HepG2 (cell line): ENCODE data around the gene CHST4. TPM values are rescaled to one million over a fixed set of nuclear protein-coding genes. Genes with fewer than 3 reads are reported as not detected.
A peak's percentile ranks its signal among the peaks of the same experiment; 100 is the strongest.

ENCODE experiments used
- AKAP8 ChIP-seq: sonication (generic); formaldehyde crosslinking; IDR thresholded peaks from 2 replicates; pipeline ENCODE4 v1.5.1; 2020; ENCODE audit warnings: mild to moderate bottlenecking, missing genetic modification reagents
- GABPA ChIP-seq, 2 experiments: IDR thresholded peaks; 2 replicates each; pipeline ENCODE4 v1.6.1; 2011 to 2016; ENCODE audit warnings: low read depth in 2 of 2, low read length in 1 of 2, missing biosample characterization in 1 of 2, missing genetic modification characterization in 1 of 2
- HNF4G ChIP-seq, 2 experiments: sonication (generic) in 1 of 2; formaldehyde crosslinking in 1 of 2; IDR thresholded peaks; 2 replicates each; pipeline versions ENCODE4 v1.4.0 to v1.6.1; 2011 to 2020; ENCODE audit warnings: borderline replicate concordance in 2 of 2, low read depth in 2 of 2, mild to moderate bottlenecking in 2 of 2, low read length in 1 of 2, missing genetic modification reagents in 1 of 2, moderate library complexity in 1 of 2
- NAIF1 ChIP-seq: sonication (generic); formaldehyde crosslinking; IDR thresholded peaks from 2 replicates; pipeline ENCODE4 v1.5.0; 2020; ENCODE audit warnings: mild to moderate bottlenecking, missing genetic modification reagents, borderline replicate concordance
- PCBP2 ChIP-seq: fragments of 200-400 bp; formaldehyde crosslinking; optimal IDR thresholded peaks from 2 replicates; pipeline ENCODE3; 2018; ENCODE audit warnings: low read length, low read depth; ENCODE audit not compliant: poor library complexity, severe bottlenecking
- SIX1 ChIP-seq: sonication (generic); formaldehyde crosslinking; IDR thresholded peaks from 2 replicates; pipeline ENCODE4 v1.4.0; 2020; ENCODE audit warnings: missing genetic modification reagents, borderline replicate concordance
- SMYD3 ChIP-seq: sonication (generic); formaldehyde crosslinking; IDR thresholded peaks from 2 replicates; pipeline ENCODE4 v1.8.1; 2023; ENCODE audit warnings: mild to moderate bottlenecking, missing genetic modification reagents
- SNAPC4 ChIP-seq: sonication (generic); formaldehyde crosslinking; IDR thresholded peaks from 2 replicates; pipeline ENCODE4 v1.4.0; 2020; ENCODE audit warnings: mild to moderate bottlenecking, missing genetic modification reagents
- SP1 ChIP-seq, 2 experiments: fragments of 450-650 bp in 1 of 2; sonication (generic) in 1 of 2; formaldehyde crosslinking in 1 of 2; IDR thresholded peaks; 2 replicates each; pipeline versions ENCODE4 v1.4.0 to v1.6.1; 2016 to 2020; ENCODE audit warnings: missing genetic modification reagents in 1 of 2
- TOPORS ChIP-seq: sonication (generic); formaldehyde crosslinking; IDR thresholded peaks from 2 replicates; pipeline ENCODE4 v1.8.0; 2023; ENCODE audit warnings: mild to moderate bottlenecking, missing genetic modification reagents
- YEATS4 ChIP-seq: sonication (generic); formaldehyde crosslinking; IDR thresholded peaks from 2 replicates; pipeline ENCODE4 v1.4.0; 2020; ENCODE audit warnings: missing genetic modification reagents, borderline replicate concordance
- ZIK1 ChIP-seq: sonication (generic); formaldehyde crosslinking; IDR thresholded peaks from 2 replicates; pipeline ENCODE4 v1.5.0; 2020; ENCODE audit warnings: mild to moderate bottlenecking, low read depth, missing genetic modification reagents, borderline replicate concordance
- ZNF160 ChIP-seq: sonication (generic); formaldehyde crosslinking; IDR thresholded peaks from 2 replicates; pipeline ENCODE4 v1.8.0; 2022; ENCODE audit warnings: mild to moderate bottlenecking, inconsistent platforms, missing genetic modification reagents
- ZNF572 ChIP-seq: sonication (generic); formaldehyde crosslinking; IDR thresholded peaks from 2 replicates; pipeline ENCODE4 v1.5.1; 2020; ENCODE audit warnings: mild to moderate bottlenecking, missing genetic modification reagents
- ZNF709 ChIP-seq: sonication (generic); formaldehyde crosslinking; IDR thresholded peaks from 2 replicates; pipeline ENCODE4 v1.5.0; 2020; ENCODE audit warnings: mild to moderate bottlenecking, missing genetic modification reagents
- ZNF879 ChIP-seq: sonication (generic); formaldehyde crosslinking; IDR thresholded peaks from 2 replicates; pipeline ENCODE4 v1.8.1; 2023; ENCODE audit warnings: missing genetic modification reagents
- ZSCAN20 ChIP-seq: sonication (generic); formaldehyde crosslinking; IDR thresholded peaks from 2 replicates; pipeline ENCODE4 v1.4.0; 2020; ENCODE audit warnings: missing genetic modification reagents, mild to moderate bottlenecking, borderline replicate concordance
- polyA plus RNA-seq, 8 experiments: library from polyadenylated mRNA; depleted of rRNA in 3 of 8; stranded (reverse) in 7 of 8; unstranded in 1 of 8; fragments of >200 nt; fragmentation: Illumina TruSeq in 4 of 8; extraction: Trizol in 4 of 8; gene quantifications; 2 replicates each; pipeline versions ENCODE4 v1.2.1 to v1.2.3, GENCODE V29; 2011 to 2016; ENCODE audit warnings: low read depth in 4 of 8, missing spikeins in 1 of 8, mixed read lengths in 1 of 8; ENCODE audit not compliant: insufficient read depth in 1 of 8
- total RNA-seq, 5 experiments: library from RNA; depleted of rRNA; stranded (reverse); fragments of >200 nt; fragmentation: Illumina TruSeq; extraction: Trizol; gene quantifications; 2 replicates each; pipeline ENCODE4 v1.2.3, GENCODE V29; 2016; ENCODE audit warnings: low read depth in 1 of 5
- TF ChIP-seq, protein P1 (sequence below): sonication (generic); formaldehyde crosslinking; IDR thresholded peaks from 2 replicates; pipeline ENCODE4 v1.4.0; 2020; ENCODE audit warnings: missing genetic modification reagents, borderline replicate concordance

Gene CHST4
- total and polyA plus RNA-seq, 2 of the 13 experiments (the other 11 are each of a cell fraction or from before 2014, with no cell fraction given): not detected

DNA sequence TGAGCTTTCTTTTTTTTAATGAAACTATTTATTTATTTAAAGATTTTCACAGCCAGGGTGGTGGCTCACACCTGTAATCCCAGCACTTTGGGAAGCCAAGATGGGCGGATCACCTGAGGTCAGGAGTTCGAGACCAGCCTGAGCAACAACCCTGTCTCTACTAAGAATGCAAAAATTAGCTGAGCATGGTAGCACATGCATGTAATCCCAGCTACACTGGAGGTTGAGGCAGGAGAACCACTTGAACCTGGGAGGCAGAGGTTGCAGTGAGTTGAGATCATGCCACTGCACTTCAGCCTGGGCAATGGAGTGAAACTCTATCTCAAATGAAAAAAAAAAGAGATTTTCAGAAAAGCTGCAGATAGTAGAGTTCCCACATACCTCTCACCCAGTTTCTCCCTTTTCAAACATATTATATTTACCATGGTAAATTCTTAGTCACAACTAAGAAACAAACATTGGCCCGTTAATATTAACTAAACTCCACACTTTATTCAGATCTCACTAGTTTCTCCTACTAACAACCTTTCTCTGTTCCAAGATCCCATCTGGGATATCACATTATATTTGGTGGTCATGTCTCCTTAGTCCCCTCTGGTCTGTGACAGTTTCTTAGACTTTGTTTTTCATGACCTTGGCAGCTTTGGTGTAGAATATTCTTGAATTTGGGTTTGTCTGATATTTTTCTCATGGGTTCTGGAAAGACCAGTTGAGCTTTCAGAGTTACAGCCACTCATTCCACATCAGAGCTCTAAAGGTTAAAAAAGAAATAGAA is 58.5 kb downstream of the CHST4 start (continued):
- TF ChIP-seq SMYD3 (CRISPR knock-in tag) (no peak), TOPORS (0 out of 2 replicates have a peak, but pooled peaks have one; percentile 68), SP1 (IDR thresholded peaks at IDR 0.05) (no peak), SP1 (CRISPR knock-in tag; IDR thresholded peaks at IDR 0.05) (no peak), SNAPC4 (CRISPR knock-in tag) (no peak), ZNF879 (CRISPR knock-in tag) (no peak), ZNF709 (CRISPR knock-in tag) (no peak), GABPA (IDR thresholded peaks at IDR 0.05; ENCODE audit: low read depth, low read length) (no peak), GABPA (CRISPR knock-in tag; IDR thresholded peaks at IDR 0.05; ENCODE audit: low read depth) (no peak), ZIK1 (no peak), AKAP8 (CRISPR knock-in tag) (no peak), NAIF1 (no peak), ZNF572 (CRISPR knock-in tag) (no peak), HNF4G (IDR thresholded peaks at IDR 0.05; ENCODE audit: borderline replicate concordance, low read depth, low read length) (no peak), HNF4G (CRISPR knock-in tag; IDR thresholded peaks at IDR 0.05; ENCODE audit: borderline replicate concordance, low read depth) (no peak), YEATS4 (CRISPR knock-in tag) (no peak), ZNF160 (CRISPR knock-in tag) (no peak), SIX1 (CRISPR knock-in tag) (no peak), ZSCAN20 (CRISPR knock-in tag) (no peak), PCBP2 (no peak)
- TF ChIP-seq, protein P1, sequence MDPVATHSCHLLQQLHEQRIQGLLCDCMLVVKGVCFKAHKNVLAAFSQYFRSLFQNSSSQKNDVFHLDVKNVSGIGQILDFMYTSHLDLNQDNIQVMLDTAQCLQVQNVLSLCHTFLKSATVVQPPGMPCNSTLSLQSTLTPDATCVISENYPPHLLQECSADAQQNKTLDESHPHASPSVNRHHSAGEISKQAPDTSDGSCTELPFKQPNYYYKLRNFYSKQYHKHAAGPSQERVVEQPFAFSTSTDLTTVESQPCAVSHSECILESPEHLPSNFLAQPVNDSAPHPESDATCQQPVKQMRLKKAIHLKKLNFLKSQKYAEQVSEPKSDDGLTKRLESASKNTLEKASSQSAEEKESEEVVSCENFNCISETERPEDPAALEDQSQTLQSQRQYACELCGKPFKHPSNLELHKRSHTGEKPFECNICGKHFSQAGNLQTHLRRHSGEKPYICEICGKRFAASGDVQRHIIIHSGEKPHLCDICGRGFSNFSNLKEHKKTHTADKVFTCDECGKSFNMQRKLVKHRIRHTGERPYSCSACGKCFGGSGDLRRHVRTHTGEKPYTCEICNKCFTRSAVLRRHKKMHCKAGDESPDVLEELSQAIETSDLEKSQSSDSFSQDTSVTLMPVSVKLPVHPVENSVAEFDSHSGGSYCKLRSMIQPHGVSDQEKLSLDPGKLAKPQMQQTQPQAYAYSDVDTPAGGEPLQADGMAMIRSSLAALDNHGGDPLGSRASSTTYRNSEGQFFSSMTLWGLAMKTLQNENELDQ (CRISPR knock-in tag): no peak
